ACHN (cell line): ENCODE results near the gene DLG2.

ENCODE experiments used
- DNase-seq: peaks from one replicate; pipeline ENCODE4 v3.0.0-alpha.2; 2015
- in situ Hi-C: cut with HindIII; loops from 2 replicates; pipeline ENCODE4 v1.10.0; 2017; ENCODE audit warnings: low sequenced_read_pairs, low pct_ligation_motif_present, low pct_unique_long_range_greater_than_20kb

Gene DLG2

DNA sequence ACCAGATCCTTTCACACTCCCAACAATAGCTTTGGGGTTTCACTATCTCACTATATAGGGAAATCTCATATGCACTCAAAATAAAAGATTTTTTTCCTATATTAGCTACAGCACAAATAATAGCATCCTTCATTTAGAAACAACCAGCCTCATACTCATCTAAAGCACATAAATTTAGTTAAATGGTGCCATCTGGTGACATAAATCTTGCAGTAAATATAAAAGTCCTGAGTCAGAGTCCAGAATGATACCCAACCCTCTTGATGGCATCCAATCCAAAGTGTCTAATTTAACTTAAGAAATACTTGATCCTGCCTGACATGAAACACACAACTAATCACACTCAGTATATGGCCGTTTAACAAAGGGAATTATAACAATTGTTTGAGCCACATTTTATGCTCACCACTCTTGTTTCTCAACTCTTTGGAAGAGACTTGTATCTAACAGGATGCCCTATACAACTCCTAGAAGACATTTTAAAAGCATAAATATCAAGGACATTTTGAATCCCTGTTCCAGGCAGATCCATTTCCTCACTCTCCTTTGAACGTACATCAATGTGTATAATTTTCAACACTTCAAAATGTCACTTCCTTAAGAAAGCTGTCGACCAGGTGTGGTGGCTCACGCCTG, 36.2 kb downstream of the DLG2 start:
- peak; percentile 51 for DNase-seq
- in situ Hi-C loops: no loop called here

DNA sequence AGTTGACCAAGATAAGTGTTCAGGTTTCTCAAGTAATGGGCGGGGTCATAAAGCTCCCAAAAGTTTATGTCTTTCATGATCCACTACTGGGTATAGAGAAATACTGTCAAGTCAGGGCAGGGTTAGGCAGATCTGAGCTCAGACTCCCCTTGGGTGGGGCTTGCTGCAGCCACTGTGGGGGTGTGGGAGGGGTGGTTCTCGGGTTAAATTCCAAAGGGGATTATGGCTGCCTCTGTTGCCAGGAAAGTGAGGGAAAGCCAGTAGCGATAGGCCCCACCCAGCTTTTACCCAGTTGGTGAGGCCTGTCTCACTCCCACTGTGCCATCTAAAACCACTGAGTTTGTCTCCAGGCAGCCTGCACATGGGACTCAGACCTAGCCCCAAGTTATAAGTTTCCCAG, 37.8 kb downstream of the DLG2 start:
- in situ Hi-C loops: no loop called here
- no peak for DNase-seq

DNA sequence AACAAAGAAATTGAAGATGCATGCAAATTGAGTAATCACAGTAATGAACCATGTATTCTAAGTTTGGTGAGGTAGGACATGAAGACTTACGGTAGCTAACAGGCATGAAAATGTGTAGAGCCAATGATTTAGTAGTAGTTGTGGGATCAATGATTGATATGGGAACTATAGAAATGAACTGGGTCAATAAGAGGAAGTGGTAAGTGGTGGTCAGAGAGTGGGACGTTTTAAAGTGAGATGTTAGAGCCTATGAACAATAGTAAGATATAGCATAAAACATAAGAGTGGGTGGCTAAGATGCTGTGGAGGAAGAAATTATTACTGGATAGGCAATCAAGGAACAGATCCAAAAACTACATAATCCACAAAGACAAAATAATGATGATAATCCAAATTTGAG, 45.0 kb downstream of the DLG2 start:
- in situ Hi-C loops: no loop called here
- DNase-seq: no peak

DNA sequence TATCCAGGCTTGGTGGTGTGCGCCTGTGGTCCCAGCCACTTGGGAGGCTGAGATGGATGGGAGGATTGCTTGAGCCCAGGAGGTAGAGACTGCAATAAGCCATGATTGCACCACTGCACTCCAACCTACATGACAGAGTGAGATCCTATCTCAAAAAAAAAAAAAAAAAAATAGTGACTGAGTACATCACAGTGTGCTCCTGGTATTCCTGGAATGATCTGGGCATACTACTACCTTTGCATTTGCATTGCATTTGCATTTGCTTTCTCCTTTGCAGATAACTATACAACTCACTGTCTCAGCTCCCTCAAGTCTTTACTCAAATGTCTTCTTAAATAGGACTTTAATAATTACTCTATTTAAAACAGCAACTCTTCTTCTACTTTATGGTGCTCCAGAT, 51.8 kb downstream of the DLG2 start:
- no peak for DNase-seq
- in situ Hi-C loops: no loop called here

DNA sequence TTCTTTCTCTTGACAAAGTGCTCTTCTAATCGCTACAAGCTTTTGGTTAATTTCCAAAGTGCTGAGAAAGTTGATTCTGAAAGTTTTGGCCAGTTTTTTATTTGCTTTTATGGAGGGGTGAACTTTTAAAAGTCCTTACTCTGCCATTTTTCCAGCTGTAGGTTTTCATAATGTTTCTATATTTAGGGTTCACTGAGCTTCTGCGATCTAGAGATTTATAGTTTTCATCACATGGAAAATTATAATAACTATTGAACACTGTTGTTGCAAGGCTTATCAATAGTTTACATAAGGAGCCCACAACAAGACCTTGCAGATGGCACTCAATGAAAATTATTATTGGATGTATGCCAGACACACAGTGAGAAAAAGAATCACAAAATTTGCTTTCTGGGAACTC, 55.1 kb downstream of the DLG2 start:
- in situ Hi-C loops: no loop called here
- DNase-seq: no peak

DNA sequence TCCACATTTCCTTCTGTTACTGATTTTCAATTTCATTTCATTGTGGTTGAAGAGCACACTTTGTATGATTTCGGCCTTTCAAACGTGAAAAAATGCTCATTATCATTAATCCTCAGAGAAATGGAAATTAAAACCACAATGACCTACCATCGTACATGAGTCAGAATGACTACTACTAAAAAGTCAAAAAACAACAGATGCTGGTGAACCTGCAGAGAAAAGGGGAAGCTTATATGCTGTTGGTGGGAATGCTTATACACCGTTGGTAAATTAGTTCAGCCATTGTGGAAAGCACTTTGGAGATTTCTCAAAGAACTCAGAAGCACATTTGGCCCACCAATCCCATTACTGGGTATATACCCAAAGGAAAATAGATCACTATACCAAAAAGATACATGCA, 57.6 kb downstream of the DLG2 start:
- no peak for DNase-seq
- in situ Hi-C loops: no loop called here

DNA sequence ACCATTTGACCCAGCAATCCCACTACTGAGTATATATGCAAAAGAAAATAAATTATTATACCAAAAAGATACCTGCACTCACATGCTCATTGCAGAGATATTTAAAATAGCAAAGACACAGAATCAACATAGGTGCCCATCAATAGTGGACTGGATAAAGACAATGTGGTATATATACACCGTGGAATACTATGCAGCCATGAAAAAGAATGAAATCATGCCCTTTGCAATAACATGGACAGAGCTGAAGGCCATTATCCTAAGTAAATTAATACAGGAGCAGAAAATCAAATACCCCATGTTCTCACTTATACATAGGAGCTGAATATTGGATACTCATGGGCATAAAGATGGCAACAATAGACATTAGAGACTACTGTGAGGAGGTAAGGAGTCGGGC, 68.7 kb downstream of the DLG2 start:
- in situ Hi-C loops: no loop called here
- no peak for DNase-seq

DNA sequence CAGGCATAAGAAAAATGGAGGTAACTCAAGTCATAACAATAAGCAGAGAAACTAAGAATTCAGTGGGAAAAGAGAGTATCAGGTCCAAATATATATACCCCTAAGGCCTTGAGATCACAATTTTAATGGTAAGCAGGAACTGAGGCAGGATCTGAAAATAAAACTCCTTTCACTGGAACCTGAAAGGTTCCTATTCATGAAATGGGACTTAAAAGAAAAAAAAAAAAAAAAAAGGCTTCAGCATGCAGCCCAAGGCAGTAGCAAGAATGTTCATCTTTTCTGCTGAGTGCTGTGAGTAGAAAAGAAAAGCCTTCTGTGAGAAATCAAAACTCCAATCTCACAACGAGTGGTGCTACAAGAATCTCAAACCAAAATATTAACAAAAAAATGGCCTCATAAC, 75.3 kb downstream of the DLG2 start:
- in situ Hi-C loops: no loop called here
- DNase-seq: no peak

DNA sequence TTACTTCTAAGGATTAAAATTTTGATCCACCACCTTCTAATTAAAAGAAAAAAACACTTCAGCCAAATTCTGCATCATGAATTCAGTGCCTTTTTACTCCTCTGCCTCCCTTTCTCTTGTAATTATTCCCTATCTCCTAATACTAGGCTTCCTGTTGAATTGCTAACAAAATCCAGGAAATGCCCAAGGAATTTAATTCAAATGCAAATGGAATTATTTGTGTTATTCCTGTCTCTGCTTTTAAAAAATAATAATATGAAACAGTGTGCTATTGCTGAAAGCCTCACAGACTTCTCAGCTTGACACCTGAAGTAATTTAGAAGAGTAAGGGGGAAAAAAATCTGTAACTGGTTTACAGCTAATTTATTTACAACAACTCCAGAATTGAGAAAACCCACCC, 85.5 kb downstream of the DLG2 start:
- DNase-seq: no peak
- in situ Hi-C loops: no loop called here

DNA sequence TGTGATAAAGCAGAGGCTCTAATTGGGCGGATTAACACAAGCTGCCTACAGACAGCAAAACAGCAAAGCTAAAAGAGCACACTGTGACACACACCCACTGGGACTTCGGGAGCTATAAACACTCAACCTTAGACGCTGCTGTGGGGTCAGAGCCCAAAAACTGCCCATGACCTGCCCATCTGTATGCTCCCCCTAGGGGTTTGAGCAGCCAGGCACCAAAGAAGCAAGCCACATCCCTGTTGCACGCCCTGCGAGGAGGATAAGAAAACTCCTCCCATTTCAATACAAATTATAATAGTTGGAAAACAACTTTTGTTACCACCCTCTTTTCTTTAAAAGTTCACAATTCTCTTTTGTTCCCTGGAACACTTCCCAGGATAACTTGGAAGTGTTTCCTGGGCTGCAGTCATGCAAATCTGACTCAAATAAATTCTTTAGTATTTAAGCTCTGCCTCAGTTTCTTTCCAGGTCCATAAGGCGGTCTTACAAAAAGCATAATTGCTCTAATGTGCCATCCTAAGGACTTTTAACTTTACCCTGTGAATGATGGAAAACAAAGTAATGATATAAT, 86.4 kb downstream of the DLG2 start:
- DNase-seq: no peak
- in situ Hi-C loops: no loop called here

DNA sequence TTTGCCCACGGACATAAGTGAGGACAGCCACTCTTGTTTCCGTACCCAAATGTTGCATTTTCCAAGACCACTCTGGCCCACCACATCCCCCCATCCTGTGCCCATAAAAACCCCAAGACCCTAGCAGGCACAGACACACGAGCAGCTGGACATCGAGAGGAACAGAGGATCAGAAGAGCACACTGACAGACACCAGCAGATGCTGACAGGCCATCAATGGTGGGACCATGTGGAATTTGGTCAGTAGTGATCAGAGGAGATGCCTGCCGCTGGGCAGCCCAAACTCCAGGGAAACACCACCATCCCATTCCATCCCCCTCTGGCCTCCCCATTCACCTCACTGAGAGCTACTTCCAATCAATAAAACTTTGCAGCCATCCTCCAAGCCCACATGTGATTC, 87.0 kb downstream of the DLG2 start:
- no peak for DNase-seq
- in situ Hi-C loops: no loop called here

DNA sequence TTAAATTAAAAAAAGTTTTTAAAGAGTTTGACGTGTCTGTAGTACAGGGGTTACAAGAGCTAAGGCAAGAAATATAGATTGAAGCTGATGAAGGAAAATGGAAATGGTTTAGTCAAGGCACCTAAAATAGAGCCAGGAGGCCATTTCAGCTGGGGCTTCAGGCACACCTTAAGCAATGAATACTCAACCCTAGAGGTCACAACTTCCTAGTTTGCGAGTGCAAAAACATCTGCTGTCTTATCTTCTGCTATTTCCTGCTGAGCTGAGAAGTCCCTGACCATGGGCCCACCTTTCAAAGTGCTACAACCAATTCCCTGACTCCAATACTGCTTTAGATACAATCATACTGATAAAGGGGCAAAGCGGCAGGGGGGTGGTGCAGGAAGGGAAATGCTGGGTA, 87.4 kb downstream of the DLG2 start:
- in situ Hi-C loops: no loop called here
- no peak for DNase-seq

DNA sequence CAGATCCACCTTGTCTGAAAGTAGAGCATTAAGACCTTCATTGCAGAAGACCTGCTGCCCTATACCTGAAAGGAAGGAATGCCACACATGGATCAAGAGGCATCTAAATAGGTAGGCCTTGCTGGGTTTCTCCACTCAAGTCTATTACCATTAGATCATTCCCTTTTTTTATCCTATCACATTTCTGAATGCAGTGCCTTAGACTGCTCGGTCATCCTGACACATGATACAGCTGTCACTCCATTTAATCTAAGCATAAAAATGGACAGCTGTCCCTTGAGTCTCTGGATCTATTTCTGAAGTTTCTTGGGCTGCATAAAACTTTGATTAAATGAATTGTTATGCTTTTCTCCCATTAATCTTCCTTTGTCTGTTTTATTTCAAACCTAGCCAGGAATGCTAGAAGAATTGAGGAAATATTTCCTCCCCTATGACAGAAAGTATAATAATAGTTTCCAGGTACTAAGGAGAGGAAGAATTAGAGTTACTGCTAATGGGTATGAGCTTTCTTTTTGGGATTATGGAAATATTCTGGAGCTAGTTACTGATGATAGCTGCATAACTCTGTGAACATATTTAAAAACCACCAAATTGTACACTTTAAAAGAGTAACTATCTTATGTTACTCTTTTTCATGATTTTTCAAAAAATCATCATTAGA, 88.0 kb downstream of the DLG2 start:
- no peak for DNase-seq
- in situ Hi-C loops: no loop called here

DNA sequence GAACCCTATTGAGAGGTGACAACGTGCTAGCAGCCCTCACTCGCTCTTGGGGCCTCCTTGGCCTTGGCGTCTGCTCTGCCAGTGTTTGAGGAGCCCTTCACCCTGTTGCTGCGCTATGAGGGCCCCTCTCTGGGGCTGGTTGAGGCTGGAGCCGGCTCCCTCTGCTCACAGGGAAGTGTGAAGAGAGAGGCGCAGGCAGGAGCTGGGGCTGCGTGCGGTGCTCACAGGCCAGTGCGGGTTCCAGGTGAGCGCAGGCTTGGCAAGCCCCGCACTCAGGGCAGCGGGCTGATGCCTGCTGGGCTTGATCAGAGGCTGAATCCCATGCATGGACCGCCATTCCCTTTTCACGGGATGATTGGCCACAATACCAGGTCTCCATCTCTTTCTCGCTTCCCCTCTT, 90.7 kb downstream of the DLG2 start:
- in situ Hi-C loops: no loop called here
- DNase-seq: no peak

DNA sequence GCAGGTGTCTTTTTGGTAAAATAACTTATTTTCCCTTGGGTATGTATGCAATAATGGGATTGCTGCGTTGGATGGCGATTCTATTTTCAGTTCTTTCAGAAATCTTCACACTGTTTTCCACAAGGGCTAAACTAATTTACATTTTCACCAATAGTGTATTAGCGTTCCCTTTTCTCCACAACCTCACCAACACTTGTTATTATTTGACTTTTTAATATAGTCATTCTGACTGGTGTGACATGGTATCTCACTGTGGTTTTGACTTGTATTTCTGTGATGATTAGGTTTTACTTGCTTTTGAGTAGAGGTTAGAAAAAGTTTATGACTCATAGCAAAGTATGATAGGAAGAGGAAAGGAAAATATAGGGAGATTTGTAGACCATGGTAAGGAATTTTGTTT, 92.3 kb downstream of the DLG2 start:
- in situ Hi-C loops: no loop called here
- DNase-seq: no peak

DNA sequence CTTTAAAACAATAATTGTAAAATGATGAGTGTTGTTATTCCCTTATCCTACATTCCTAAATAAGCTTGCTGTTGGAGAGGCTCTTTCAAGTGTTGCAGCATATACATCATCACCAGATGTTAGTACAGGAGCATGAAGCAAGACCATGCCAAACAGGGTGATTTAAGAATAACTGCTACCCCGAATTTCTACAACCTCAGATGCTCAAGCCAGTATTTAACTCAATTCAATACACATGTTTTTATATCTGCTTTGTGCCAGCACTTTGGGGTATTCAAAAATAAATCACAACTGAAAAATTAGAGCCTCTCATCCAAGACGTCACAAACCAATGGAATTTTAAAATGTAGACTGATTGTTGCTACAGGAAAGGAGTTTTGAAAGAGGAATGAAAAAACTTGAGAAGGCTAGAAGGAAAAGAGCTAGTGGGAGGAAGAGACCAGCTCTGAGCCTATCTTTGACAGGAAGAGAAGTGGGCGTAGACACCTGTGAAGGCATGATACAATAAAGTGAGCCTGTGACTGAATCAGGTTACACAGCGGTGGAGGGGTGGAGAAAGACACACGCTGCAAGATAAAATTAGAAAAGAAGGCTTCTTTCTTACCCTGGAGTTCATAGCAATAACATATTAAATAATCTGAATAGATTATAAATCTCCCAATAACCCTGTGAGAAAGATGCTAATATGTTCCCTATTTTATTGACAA, 95.8 kb downstream of the DLG2 start:
- in situ Hi-C loops: no loop called here
- DNase-seq: no peak

DNA sequence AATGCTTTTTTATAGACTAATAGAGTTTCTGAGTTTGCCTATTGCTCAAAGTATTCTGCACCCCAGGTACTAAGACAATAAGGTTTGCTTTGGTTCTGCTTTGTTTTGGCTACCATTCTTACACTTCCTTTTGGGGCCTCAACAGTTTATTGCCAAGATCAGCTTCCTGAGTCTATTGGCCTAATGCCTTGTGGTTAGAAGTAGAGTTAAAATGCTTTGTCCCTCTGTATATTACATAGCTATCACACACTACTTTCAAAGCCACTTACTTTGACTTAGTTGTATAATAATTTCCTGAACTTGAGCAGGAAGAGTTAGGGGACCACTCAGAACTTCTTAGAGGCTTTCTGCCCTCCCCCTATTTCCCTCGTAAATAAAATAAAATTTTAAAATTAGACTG, 96.5 kb downstream of the DLG2 start:
- in situ Hi-C loops: no loop called here

DNA sequence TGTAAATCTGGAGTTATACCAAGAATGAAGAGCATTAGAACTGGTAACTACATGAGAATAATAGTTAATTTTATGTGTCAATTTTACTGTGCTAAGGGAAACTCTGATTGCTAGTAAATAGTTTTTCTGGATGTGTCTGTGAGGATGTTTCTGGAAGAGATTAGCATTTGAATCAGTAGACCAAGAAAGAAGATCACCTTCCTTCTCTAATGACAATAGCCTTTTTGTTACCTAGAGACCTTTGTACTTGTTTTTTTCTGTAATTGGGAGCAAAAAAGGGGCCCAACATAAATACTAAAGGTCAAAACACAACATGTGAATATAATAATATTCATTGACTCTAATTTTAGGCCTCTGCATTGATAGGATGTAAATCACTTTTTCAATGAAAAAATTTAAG, 100.6 kb downstream of the DLG2 start:
- in situ Hi-C loops: no loop called here
- DNase-seq: no peak

More for the DNA sequence above, 96.5 kb downstream of the DLG2 start:
- no peak for DNase-seq

DNA sequence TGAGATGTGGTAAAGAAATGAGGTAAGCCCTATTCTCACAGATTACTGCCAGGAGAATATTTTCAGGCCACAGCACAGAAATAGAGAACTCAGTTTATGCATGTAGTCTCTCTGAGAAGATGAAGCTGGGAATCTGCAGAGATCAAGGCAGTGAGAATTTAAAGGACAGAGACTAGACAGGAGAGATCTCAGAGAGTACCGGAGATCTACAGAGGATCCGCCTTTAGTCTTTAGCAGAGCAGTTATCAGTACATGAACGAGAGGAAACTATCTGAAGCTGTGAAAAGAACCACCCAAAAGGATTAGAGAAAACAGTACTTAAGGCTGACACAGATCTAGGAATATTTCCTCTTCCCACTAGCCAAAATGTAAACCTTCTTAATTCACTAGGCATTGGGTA, 101.5 kb downstream of the DLG2 start:
- in situ Hi-C loops: no loop called here
- no peak for DNase-seq

DNA sequence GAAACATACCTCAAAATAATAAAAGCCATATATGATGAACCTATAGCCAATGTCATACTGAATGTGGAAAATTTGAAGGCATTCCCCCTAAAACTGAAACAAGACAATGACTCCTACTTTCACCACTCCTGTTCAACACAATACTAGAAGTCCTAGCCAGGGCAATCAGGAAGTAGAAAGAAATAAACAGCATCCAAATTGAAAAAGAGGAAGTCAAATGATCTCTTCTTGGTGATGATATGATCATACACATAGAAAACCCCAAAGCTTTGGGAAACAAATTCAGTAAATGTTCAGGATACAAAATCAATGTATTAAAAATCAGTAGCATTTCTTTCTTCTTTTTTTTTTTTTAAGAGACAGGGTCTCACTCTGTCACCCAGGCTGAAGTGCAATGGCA, 109.9 kb downstream of the DLG2 start:
- in situ Hi-C loops: no loop called here
- DNase-seq: no peak
